GM10248 (cell line): ENCODE data around the gene FUOM.

Experiments
- CTCF ChIA-PET: fragments of 300-600 bp; sonication (Branson Sonifier 250); formaldehyde crosslinking; extraction: SDS; loops from one replicate; lab custom pipeline; 2021; ENCODE audit warnings: antibody characterized with exemption; lab: Yijun Ruan, JAX
- POLR2A ChIA-PET: fragments of 350-650 bp; sonication (Branson Sonifier 250); formaldehyde crosslinking; extraction: SDS; loops from one replicate; lab custom pipeline; 2020; ENCODE audit warnings: antibody characterized with exemption; lab: Yijun Ruan, JAX
- DNase-seq: peaks from one replicate; pipeline ENCODE4 v3.0.0; 2012; ENCODE audit errors: extremely low spot score
- CTCF ChIP-seq: IDR thresholded peaks from 2 replicates; pipeline ENCODE4 v1.5.1; 2012; ENCODE audit warnings: mild to moderate bottlenecking, low read depth; ENCODE audit errors: extremely low read depth, missing control alignments, control extremely low read depth

Gene FUOM

DNA sequence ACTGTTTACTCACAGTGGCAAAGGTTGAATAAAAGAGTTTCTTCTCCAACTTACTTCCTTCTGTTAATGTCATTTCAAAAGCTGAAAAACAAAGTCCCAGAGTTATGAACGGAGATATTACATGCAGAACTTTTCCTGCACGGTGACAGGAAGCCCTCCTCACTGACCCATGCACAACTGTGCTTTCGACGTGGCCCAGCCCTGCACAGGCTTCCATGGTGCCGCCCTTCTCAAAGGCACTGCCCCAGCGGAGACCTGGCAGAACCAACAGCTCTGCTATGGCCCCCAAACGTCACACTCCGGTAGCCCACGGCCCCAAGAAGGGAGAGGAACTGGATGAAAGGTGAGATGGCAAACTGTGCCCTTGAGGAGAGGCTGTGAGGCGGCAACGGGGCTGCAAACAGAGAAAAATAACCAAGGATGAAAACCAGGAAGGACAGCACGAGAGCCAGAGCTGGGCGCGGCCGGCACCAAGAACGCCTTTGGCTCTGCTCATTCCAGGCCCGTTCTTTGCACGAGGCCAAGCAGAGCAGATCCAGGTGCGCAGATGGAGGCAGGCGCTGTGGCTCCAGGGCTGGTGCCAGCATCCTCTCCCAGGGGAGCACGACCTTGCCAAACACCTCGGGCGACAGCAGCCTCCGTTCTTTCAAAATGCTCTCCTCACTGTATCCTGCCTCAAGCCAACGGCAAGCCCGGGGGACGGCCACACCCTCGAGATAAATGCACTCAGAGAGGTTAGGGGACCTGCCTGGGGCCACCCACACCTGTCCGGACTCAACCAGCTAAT is 7.0 kb upstream of the FUOM start:
- ChIA-PET CTCF (no interaction called here), POLR2A (no interaction called here)
- DNase-seq, result no peak
- no peak for TF ChIP-seq CTCF

- TF ChIP-seq CTCF, result no peak
- DNase-seq, result no peak
- POLR2A ChIA-PET, result no interaction called here
- CTCF ChIA-PET, result interaction anchor here (1.4 to 3.0 kb wide), 4 partner anchors 9 to 38 kb away, joined by 3 to 21 read pairs (median 4); no protein-coding TSS in a partner anchor
Observed at GRCh38 chr10:133362846-133363245, 5.0 kb upstream of the FUOM start.

DNA sequence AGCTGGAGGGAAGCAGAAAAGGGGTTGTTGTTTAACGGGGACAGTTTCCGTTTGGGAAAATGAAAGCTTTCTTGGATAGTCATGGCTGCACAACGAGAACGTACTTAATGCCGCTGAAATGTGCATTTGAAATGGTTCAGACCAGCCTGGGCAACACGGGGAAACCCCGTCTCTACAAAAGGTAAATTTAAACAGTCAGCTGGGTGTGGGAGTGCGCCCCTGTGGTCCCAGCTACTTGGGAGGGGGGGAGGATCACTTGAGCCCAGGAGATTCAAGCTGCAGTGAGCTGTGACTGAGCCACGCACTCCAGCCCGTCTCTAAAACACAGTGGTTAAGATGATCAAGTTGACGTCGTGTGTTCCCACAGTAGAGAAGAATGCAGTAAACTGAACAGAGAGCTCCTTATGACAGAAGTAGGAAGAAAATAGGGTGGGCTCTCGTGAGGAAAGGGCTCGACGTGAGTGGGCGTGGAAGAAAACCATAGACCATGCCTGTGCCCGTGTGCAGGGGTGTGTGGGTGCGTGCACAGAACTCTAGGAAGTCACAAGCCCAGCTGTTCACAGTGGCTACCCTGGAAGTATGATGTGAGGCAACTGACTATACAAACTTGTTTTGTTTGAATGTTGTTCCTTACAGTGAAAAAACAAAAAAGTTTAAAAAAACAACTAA is 4.1 kb upstream of the FUOM start:
- TF ChIP-seq CTCF, result no peak
- POLR2A ChIA-PET, result interaction anchor here (1.5 kb wide), 1 partner anchor 9 kb away, joined by 4 read pairs; no protein-coding TSS in a partner anchor
- CTCF ChIA-PET, result interaction anchor here (1.1 to 3.0 kb wide), 6 partner anchors 8 to 48 kb away, joined by 3 to 21 read pairs (median 4); no protein-coding TSS in a partner anchor
- no peak for DNase-seq

GRCh38 chr10:133361227-133361626 is 3.4 kb upstream of the FUOM start:
- DNase-seq, result no peak
- TF ChIP-seq CTCF, result no peak
- ChIA-PET POLR2A (interaction anchor here (1.5 kb wide), 1 partner anchor 9 kb away, joined by 4 read pairs; no protein-coding TSS in a partner anchor), CTCF (interaction anchor here (1.1 to 3.0 kb wide), 5 partner anchors 17 to 47 kb away, joined by 3 to 21 read pairs (median 4); no protein-coding TSS in a partner anchor)

DNA sequence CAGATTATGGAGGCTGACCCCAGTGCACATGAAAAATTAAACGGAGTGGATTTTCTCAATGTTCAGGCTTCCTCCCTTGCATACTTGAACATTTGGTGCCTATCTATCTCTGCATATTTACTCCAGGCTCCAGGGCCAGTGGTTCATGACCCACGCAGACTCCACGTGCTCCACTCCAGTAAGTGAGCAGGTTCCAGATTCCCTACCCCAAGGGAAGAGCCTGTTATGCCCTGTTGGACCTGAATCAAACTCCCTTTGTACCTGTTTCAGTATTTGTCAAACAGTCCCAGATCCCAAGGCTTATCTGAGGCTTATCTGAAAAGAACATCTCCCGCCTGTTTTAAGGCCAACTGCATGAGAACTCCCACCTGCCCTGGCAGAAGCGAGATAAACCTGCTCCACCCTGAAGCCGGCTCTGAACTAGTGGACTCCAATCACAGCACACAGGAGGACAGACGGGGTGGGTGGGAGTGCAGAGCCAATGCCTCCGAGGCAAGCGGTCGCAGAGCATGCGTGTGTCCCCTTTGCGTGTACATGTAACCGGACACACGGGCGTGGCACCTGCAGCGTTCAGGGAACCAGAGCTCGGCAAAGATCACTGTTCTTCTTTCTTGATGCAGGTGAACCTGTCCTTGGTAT is 2.3 kb upstream of the FUOM start:
- ChIA-PET CTCF (interaction anchor here (1.1 to 3.0 kb wide), 4 partner anchors 18 to 31 kb away, joined by 3 to 21 read pairs (median 6); no protein-coding TSS in a partner anchor), POLR2A (interaction anchor here (1.5 kb wide), 1 partner anchor 10 kb away, joined by 4 read pairs; no protein-coding TSS in a partner anchor)
- no peak for DNase-seq
- no peak for TF ChIP-seq CTCF

- ChIA-PET CTCF (interaction anchor here (1.3 to 1.8 kb wide), 3 partner anchors 11 to 30 kb away, joined by 4 to 9 read pairs (median 4); no protein-coding TSS in a partner anchor), POLR2A (no interaction called here)
- no peak for DNase-seq
- TF ChIP-seq CTCF, result no peak
Observed at GRCh38 chr10:133359554-133359971, 1.7 kb upstream of the FUOM start.
